Muscle of arm (tissue), 12 donors: ENCODE measurements around the gene IFITM5. TPM values are rescaled to one million over a fixed set of nuclear protein-coding genes. Genes with fewer than 3 reads are reported as not detected.
A peak's percentile ranks its signal among the peaks of the same experiment; 100 is the strongest.
"Not testable (repeated sequence)": the region's sequence is repeated elsewhere in the genome, so short reads cannot be mapped to it uniquely, and the experiment has no call there.

ENCODE experiments used
- DNase-seq: peaks from one replicate; pipeline ENCODE4 v3.0.0-alpha.2; 2013
- polyA plus RNA-seq, 12 donors: library from polyadenylated mRNA; unstranded; fragments of 120-200 nt; gene quantifications; one replicate each; pipeline ENCODE4 v1.2.1, GENCODE V29; 2013; ENCODE audit not compliant: insufficient read length in 12 of 12

The IFITM5 gene
- polyA plus RNA-seq, 12 donors = 0.45 TPM; not detected in 11

DNA sequence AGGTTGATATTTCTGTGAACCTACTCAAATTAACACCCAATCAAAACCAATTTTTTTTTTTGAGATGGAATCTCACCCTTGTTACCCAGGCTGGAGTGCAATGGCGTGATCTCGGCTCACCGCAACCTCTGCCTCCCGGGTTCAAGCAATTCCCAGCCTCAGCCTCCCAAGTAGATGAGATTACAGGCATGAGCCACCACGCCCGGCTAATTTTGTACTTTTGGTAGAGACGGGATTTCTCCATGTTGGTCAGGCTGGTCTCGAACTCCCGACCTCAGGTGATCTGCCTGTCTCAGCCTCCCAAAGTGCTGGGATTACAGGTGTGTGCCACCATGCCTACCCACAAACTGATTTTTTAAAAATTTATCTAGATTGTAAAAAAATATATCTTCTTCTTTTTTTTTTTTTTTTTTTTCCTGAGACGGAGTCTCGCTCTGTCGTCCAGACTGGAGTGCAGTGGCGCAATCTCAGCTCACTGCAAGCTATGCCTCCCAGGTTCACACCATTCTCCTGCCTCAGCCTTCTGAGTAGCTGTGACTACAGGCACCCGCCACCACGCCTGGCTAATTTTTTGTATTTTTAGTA lies 29.3 kb upstream of the IFITM5 start:
- DNase-seq = not testable (repeated sequence)

GRCh38 chr11:328012-328411 lies 28.7 kb upstream of the IFITM5 start:
- no peak for DNase-seq

- DNase-seq = no peak
Measured at GRCh38 chr11:327581-327923, 28.2 kb upstream of the IFITM5 start.

DNA sequence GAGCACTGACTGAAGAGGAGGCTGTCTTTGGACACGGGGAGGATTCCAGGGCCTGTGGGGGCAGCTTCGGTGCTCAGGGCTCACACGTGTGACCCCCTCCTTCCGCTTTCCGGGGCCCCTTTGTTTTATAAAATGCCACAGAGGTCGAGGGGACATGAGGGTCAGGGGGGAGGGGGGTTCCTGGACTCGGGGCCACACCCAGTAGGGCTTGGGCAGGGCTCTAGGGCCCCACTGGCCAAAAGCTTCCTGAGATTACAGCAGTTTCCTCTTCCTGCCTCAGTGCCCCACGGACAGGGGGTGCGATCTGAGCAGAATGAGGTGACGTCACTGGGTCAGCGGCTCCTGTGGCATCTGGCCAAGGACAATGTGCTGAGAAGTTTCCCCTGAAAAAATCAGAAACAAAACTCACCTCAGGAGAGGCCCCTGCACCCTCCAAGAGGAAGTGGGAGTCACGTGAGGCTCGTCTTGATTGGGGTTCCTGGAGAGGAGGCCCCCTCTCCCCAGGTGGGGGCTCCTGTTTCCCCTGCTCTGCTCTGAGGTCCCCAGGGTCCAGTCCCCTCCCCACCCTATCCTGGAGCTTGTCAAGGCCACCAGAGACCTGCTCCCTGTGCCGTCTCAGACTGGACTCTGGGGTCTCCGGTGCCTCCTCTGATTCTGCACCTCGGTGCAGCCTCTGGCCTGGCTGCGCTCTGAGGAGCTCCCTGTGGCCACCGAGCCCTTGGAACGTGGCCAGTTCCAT lies 27.7 kb upstream of the IFITM5 start:
- DNase-seq = peak; percentile 70

GRCh38 chr11:326592-326841 lies 27.2 kb upstream of the IFITM5 start:
- no peak for DNase-seq

DNA sequence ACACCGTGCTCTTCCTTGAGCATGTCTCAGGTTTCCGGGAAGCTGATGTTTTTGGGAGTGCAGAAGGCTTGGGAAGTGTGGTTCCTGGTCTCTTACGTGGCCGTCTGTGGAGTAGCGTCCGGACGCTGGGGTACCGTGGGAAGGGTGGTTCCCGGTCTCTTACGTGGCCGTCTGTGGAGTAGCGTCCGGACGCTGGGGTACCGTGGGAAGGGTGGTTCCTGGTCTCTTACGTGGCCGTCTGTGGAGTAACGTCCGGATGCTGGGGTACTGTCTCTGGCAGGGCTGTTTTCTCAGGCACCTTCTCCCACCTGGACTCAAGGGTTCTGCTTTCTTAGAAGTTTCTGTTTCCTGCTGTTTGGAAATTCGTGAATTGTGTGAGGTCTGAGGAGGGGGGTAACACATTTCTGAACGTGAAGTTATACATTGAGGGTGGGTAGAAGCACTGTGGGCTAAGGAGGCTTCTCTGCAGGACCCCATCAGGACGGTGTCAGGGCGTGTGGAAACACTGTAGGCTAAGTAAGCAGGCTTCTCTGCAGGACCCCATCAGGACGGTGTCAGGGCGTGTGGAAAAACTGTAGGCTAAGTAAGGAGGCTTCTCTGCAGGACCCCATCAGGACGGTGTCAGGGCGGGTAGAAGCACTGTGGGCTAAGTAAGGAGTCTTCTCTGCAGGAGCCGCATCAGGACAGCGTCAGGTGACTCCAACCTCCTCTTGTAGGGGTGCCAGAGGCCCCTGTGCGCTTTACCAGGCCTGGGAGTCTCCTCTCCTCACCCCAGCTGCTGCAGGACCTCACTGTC lies 26.7 kb upstream of the IFITM5 start:
- no peak for DNase-seq

DNA sequence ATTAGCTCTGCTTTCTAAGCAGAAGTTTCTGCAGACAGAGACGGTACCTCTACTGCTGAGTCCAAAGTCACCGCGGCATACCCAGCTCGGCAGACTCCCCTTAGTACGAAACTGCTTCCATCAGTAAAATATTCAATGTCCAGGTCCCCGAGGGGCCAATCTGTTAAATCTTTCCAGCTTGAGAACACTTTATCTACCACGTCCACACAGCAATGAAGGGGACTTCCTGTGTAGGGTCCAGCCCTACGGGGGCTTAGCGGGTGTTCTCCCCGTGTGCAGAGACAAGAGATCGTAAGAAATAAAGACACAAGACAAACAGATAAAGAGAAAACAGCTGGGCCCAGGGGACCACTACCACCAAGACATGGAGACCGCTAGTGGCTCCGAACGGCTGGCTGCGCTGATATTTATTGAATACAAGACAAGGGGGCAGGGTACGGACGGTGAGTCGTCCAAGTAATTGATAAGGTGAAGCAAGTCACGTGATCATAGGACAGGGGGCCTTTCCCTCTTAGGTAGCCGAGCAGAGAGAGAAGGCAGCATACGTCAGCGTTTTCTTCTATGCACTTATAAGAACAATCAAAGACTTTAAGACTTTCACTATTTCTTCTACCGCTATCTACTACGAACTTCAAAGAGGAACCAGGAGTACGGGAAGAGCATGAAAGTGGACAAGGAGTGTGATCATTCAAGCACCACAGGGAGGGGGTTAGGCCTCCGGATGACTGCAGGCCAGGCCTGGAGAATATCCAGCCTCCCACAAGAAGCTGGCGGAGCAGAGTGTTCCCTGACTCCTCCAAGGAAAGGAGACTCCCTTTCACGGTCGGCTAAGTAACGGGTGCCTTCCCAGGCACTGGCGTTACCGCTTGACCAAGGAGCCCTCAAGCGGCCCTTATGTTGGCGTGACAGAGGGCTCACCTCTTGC lies 25.5 kb upstream of the IFITM5 start:
- DNase-seq = not testable (repeated sequence)

DNA sequence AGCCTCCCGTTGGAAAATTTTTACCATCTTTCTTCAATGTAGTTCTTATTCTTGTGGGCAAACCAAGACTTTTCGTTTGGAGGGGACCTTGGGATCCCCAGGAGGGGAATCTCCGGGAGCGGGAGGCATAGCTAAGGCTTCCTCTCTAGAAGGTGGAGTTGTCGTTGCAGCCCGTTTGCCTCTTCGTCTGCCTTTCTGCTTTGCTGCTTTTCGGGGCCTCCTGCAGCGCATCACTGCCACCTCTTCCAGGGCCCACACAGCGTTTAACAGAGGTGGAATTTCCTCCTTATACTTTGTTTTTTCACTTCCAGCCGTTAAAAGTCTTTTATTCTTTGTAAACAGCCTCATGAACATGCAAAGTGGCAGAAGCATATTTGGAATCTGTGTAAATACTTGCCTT lies 24.8 kb upstream of the IFITM5 start:
- no peak for DNase-seq

- DNase-seq = not testable (repeated sequence)
Measured at GRCh38 chr11:319888-320273, 20.6 kb upstream of the IFITM5 start.

DNA sequence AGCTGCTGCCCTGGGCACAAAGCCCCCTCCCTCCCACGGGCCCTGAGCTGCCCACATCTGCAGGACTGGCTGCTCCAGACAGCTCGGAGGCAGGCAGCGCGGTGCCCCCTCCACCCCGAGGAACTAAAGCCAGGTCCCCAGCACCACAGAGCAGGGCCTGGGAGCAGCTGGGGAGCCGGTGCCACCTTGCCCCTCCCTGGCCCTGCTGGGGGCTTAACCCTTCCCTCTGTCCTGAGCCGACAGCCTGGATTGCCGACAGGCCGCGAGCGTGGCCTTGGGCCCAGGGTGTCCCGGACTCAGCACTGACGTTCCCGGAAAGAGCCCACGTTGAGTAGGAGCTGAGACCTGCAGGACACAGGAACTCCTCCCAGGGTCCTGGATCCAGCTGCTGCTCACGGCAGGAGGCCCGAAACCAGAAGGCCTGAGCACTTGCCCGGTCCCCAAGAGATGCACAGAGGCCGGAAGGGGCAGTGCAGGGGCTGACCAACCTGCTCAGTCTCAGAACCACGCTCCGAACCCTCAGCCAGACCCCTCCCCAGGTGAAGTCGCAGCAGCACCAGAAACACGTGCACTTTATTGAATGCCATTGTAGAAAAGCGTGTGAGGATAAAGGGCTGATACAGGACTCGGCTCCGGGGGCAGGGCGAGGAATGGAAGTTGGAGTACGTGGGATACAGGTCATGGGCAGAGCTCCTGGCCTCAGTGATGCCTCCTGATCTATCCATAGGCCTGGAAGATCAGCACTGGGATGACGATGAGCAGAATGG lies 20.0 kb upstream of the IFITM5 start:
- not testable (repeated sequence) for DNase-seq

DNA sequence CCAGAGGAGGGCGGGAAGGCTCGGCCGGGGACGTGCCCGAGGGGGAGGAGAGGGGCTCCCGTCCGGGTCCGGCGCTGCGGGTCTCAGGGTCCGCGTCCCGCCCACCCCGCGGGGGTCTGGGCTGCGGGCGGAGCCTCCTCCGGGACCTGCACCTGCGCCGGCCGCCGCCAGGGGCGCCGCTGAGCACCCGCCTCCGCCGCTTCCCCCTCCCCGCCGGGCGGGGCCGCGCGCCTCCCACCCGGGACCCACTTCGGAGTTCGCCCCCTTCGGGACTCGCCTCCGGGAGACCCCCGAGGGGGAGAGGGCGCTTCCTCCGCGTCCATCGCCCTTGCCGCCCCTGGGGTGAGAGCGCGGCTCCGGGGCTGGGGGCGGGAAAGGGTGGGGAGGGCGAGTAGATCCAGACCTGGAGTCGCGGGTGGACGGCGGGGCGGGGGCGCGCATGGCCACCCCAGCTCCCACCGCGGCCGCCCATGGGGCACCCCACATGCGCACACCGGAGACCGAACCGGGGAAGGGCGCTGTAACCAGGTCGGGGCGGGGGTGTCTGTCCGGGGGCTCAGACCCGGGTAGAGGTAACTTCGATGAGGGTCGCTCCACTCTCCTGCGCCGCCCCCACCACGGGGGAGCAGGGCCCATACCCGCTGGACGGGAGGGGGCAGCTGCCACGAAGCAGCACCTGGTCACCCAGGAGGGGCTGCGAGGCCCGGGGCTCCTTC lies 19.2 kb upstream of the IFITM5 start:
- not testable (repeated sequence) for DNase-seq

DNA sequence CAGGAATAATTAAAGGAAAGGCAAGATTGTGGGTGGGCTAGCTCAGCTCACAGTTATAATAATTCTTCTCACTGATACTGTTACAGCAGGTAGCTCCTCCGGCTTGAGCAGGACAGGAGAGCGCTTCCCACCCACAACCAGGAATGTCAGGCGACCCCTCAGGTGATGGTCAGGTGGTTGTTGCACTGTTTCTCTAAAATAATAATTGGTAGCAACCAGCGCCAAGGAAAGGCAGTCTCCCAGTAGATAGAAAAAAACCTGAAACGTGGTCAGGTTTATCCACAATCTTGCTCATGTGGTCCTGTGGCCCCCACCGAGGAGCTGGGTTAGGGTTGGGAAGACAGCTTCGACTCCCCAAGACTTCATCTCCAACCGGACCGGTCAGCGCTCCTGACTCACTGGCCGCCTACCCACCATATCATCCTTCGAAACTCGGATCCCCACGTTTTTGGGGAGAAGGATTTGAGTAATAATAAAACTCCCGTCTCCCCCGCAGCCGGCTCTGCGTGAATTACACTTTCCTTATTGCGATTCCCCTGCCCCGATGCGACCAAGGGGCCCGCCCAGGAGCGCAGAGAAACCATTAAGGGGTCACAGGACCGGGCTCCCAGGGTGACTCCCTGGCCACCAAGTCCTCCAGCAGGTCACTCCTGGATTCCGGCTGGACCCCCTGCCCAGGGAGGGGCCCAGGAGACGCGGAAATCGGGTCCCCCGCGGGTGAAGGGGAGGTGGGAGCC lies 18.5 kb upstream of the IFITM5 start:
- not testable (repeated sequence) for DNase-seq

DNA sequence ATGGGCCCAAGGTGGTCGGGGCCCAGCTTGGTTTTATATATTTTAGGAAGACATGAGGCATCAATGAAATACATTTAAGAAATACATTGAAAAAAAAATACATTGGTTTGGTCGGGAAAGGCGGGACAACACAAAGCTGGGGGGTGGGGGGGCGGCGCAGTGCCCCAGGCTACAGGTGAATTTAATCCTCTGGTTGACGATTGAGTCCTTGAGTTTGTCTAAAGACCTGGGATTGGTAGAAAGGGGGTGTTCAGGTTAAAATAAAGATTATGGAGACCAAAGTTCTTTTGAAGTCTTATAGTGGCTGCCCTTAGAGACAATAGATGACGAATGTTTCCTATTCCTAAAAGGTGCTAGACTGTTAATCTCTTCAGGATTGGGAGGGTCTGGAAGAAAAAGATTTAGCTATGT lies 17.6 kb upstream of the IFITM5 start:
- DNase-seq = no peak

DNA sequence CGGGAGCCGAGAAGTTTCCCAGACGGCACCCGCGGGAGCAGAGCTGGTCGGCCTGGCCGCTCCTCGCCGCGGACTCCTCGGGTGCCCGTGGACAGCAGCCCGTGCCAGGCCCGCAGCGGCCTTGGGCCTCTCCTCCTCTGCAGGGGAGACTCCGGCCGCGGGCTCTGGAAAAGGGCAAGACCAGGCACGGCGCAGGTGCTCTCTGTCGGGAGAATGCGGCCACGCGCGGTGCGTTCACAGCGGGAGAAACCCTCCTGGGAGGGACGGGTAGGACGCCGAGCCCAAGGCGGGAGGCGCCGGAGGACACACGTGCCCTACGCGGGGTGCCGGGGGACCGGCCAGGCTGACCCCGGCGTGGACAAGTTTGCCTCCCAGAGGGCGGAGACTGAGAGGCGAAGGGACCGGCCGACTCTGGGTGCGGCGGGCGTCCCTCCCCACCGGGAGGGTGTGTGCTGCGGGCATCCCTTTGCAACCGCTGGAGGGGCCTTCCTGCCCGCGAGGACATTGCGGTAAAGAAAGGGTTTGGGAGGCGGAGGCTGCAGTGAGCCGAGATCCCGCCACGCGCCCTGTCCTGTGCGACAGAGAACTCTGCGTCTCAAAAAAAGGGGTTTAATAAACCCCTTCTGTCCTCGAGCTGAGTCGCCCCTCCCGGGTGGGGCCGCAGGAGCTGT lies 16.8 kb upstream of the IFITM5 start:
- DNase-seq = no peak

- DNase-seq = no peak
Measured at GRCh38 chr11:315516-315994, 16.2 kb upstream of the IFITM5 start.

DNA sequence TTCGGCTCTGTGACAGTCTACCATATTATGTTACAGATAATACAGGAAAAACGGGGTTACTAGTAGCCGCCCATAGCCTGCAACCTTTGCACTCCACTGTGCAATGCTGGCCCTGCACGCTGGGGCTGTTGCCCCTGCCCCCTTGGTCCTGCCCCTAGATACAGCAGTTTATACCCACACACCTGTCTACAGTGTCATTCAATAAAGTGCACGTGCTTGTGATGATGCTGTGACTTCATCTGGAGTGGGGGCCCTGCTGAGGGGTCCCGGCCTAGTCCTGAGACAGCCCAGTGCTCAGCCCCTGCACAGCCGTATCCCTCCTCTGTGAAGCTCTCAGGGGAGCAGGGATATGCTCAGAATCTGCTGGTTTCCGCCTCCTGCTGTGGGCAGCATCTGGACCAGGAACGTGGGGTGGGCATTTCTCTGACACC lies 15.7 kb upstream of the IFITM5 start:
- DNase-seq = no peak

DNA sequence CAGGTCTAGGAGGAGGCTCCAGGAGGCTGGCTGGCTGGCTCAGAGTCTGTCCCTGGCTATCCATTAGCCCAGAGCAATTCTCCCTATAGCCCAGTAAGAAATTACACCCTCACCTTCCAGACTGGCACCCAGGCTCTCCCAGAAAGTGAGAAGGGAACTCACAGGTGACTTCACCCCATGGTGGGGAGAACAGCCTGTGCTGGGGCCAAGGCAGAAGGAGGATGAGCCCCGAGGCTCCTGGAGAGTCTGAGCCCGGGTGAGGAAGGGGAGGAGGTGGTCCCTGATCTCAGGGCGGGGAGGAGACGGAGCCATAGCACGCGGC lies 15.2 kb upstream of the IFITM5 start:
- DNase-seq = not testable (repeated sequence)

- DNase-seq = peak; percentile 70
Measured at GRCh38 chr11:313787-314553, 14.6 kb upstream of the IFITM5 start, which contains the start of gene IFITM1. Gene IFITM1, plus strand, starts transcription at chr11:314040. Its CDS starts 131 bp downstream, at chr11:314171.
